Measurements from ENCODE around the gene TOPAZ1.

Gene TOPAZ1

GRCh38 chr3:44238889-44239288 is 2.8 kb upstream of the TOPAZ1 start:
- H3K4me3 ChIP-seq (ENCODE audit: low read depth, low read length) = no peak overlapping the region
- DNase-seq (ENCODE audit: low read depth) = no peak

- no peak for DNase-seq (ENCODE audit: low read depth)
- no peak overlapping the region for H3K4me3 ChIP-seq (ENCODE audit: low read depth, low read length)
These were observed 1.6 kb upstream of the TOPAZ1 start for GRCh38 chr3:44240061-44240460.

GRCh38 chr3:44242721-44243120 is 1.0 kb downstream of the TOPAZ1 start:
- DNase-seq (ENCODE audit: low read depth) = no peak

GRCh38 chr3:44248152-44248551 is 6.5 kb downstream of the TOPAZ1 start:
- no peak overlapping the region for H3K4me3 ChIP-seq (ENCODE audit: low read depth, low read length)
- DNase-seq (ENCODE audit: low read depth) = no peak

More at GRCh38 chr3:44242721-44243120, 1.0 kb downstream of the TOPAZ1 start:
- no peak overlapping the region for H3K4me3 ChIP-seq (ENCODE audit: low read depth, low read length)

GRCh38 chr3:44252332-44252959 is 10.8 kb downstream of the TOPAZ1 start:
- no peak for DNase-seq (ENCODE audit: low read depth)
- no peak overlapping the region for H3K4me3 ChIP-seq (ENCODE audit: low read depth, low read length)

GRCh38 chr3:44259404-44259803 is 17.7 kb downstream of the TOPAZ1 start:
- H3K4me3 ChIP-seq (ENCODE audit: low read depth, low read length) = no peak overlapping the region
- no peak for DNase-seq (ENCODE audit: low read depth)

GRCh38 chr3:44264146-44264545 is 22.5 kb downstream of the TOPAZ1 start:
- no peak for DNase-seq (ENCODE audit: low read depth)
- H3K4me3 ChIP-seq (ENCODE audit: low read depth, low read length) = no peak overlapping the region

- DNase-seq (ENCODE audit: low read depth) = no peak
- no peak overlapping the region for H3K4me3 ChIP-seq (ENCODE audit: low read depth, low read length)
These were observed 24.1 kb downstream of the TOPAZ1 start for GRCh38 chr3:44265815-44266214.

GRCh38 chr3:44272191-44272590 is 30.5 kb downstream of the TOPAZ1 start:
- no peak overlapping the region for H3K4me3 ChIP-seq (ENCODE audit: low read depth, low read length)
- no peak for DNase-seq (ENCODE audit: low read depth)

- DNase-seq (ENCODE audit: low read depth) = no peak
These were observed 36.2 kb downstream of the TOPAZ1 start for GRCh38 chr3:44277925-44278324.

GRCh38 chr3:44280077-44280476 is 38.4 kb downstream of the TOPAZ1 start:
- DNase-seq (ENCODE audit: low read depth) = no peak
- H3K4me3 ChIP-seq (ENCODE audit: low read depth, low read length) = no peak overlapping the region

More at GRCh38 chr3:44277925-44278324, 36.2 kb downstream of the TOPAZ1 start:
- H3K4me3 ChIP-seq (ENCODE audit: low read depth, low read length) = no peak overlapping the region

- no peak overlapping the region for H3K4me3 ChIP-seq (ENCODE audit: low read depth, low read length)
- no peak for DNase-seq (ENCODE audit: low read depth)
These were observed 38.9 kb downstream of the TOPAZ1 start for GRCh38 chr3:44280631-44281030.

- DNase-seq (ENCODE audit: low read depth) = no peak
- no peak overlapping the region for H3K4me3 ChIP-seq (ENCODE audit: low read depth, low read length)
These were observed 43.3 kb downstream of the TOPAZ1 start for GRCh38 chr3:44284949-44285348.

GRCh38 chr3:44289882-44290462 is 48.3 kb downstream of the TOPAZ1 start:
- no peak for DNase-seq (ENCODE audit: low read depth)
- no peak overlapping the region for H3K4me3 ChIP-seq (ENCODE audit: low read depth, low read length)

- DNase-seq (ENCODE audit: low read depth) = no peak
- H3K4me3 ChIP-seq (ENCODE audit: low read depth, low read length) = no peak overlapping the region
These were observed 50.6 kb downstream of the TOPAZ1 start for GRCh38 chr3:44292276-44292675.

GRCh38 chr3:44292947-44293346 is 51.3 kb downstream of the TOPAZ1 start:
- H3K4me3 ChIP-seq (ENCODE audit: low read depth, low read length) = no peak overlapping the region
- no peak for DNase-seq (ENCODE audit: low read depth)

- DNase-seq (ENCODE audit: low read depth) = no peak
- no peak overlapping the region for H3K4me3 ChIP-seq (ENCODE audit: low read depth, low read length)
These were observed 55.6 kb downstream of the TOPAZ1 start for GRCh38 chr3:44297255-44297654.

GRCh38 chr3:44301746-44302145 is 60.1 kb downstream of the TOPAZ1 start:
- DNase-seq (ENCODE audit: low read depth) = no peak
- H3K4me3 ChIP-seq (ENCODE audit: low read depth, low read length) = no peak overlapping the region

GRCh38 chr3:44309500-44309899 is 67.8 kb downstream of the TOPAZ1 start:
- H3K4me3 ChIP-seq (ENCODE audit: low read depth, low read length) = no peak overlapping the region
- DNase-seq (ENCODE audit: low read depth) = no peak

GRCh38 chr3:44318891-44319311 is 77.2 kb downstream of the TOPAZ1 start:
- no peak overlapping the region for H3K4me3 ChIP-seq (ENCODE audit: low read depth, low read length)
- DNase-seq (ENCODE audit: low read depth) = no peak

- no peak overlapping the region for H3K4me3 ChIP-seq (ENCODE audit: low read depth, low read length)
- no peak for DNase-seq (ENCODE audit: low read depth)
These were observed 79.6 kb downstream of the TOPAZ1 start for GRCh38 chr3:44321335-44321734.
